ENCODE measurements around the gene OR52E6.

Gene OR52E6

DNA sequence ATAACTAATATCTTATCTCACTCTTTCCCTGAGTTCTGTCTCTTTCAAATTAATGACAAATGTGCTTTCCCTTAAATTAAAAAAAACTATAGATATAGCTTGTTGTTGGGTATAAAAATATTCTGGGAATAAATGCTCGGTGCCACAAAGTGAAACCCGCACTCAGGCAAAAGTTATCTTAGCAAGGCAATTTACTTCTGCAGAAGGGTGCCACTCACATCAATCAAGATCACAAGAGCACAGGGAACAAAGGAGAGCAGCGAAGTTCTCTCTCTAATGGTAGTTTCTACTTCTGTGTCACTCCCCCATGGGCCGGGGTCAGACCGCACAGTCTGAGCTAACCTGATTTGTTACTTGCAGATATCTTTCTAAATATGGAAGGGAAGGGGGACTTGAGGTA, 37.7 kb downstream of the OR52E6 start:
- no peak for TF ChIP-seq ZFX (IDR thresholded peaks at IDR 0.05)
- no peak for TF ChIP-seq CTCF (conservative IDR thresholded peaks at IDR 0.05)

DNA sequence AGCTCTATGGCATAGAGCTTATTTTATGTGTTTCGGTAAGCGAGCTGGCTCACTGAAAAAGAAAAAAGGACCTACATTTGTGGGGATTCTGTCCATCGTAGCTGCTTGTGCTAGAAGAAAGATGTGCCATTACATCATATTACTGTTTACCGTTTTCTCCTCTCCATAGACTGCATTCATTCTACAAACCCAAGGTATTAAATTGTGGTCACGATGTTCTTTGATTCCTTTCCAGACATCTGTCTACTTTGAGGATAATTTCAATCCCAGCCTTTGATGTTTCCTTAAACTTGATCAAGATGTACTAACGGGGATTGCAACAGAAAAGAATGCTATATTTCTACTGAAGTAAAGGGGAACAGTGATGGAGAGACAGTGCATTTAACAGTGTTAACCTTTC, 45.2 kb downstream of the OR52E6 start:
- no peak for TF ChIP-seq CTCF (conservative IDR thresholded peaks at IDR 0.05)
- no peak for TF ChIP-seq ZFX (IDR thresholded peaks at IDR 0.05)

More for the DNA sequence above, 37.7 kb downstream of the OR52E6 start:
- no peak overlapping the region for H3K27ac ChIP-seq

GRCh38 chr11:5791165-5791564, 50.5 kb downstream of the OR52E6 start, which contains the start of gene OR52N1:
OR52N1 (minus strand) TSS chr11:5791265; CDS start chr11:5788816, 2,449 bp downstream.
- TF ChIP-seq CTCF (conservative IDR thresholded peaks at IDR 0.05) (no peak), ZFX (IDR thresholded peaks at IDR 0.05) (no peak)
- H3K27ac ChIP-seq = no peak within 1 kb of the TSS

More for the DNA sequence above, 45.2 kb downstream of the OR52E6 start:
- no peak overlapping the region for H3K27ac ChIP-seq
